Measurements from ENCODE around the gene IMPA2. TPM values are rescaled to one million over a fixed set of nuclear protein-coding genes. Genes with fewer than 3 reads are reported as not detected.

IMPA2 gene
- total and polyA plus RNA-seq, 8 donors: 93.5 to 286 (median 156) TPM

GRCh38 chr18:12029786-12030584, 48.7 kb downstream of the IMPA2 start:
- Histone ChIP-seq H3K27me3 (no peaks in the 10 kb centered on the region), H3K4me1 (peaks cover 8 to 24% (median 13%) of the 10 kb centered on the region in 3 donors), H3K9me3 (no peaks in the 10 kb centered on the region), H3K4me3 (no peak overlapping the region), H3K27ac (no peak overlapping the region), H3K36me3 (peaks cover 0 to 71% (median 11%) of the 10 kb centered on the region in 3 donors)
- intact Hi-C loops (cut with DNase I): no loop called here
- DNase-seq: peak in 2 of 6 donors; percentile 11 to 26
- 86 to 89% methylated on average over 21 of the region's 21 CpGs for WGBS, 2 donors
- no peak for TF ChIP-seq CTCF (IDR thresholded peaks at IDR 0.05)
- no peak for FAIRE-seq
- ATAC-seq: no peak

GRCh38 chr18:12030670-12031069, 49.4 kb downstream of the IMPA2 start:
- Histone ChIP-seq H3K9me3 (no peaks in the 10 kb centered on the region), H3K27me3 (no peaks in the 10 kb centered on the region), H3K4me3 (no peak overlapping the region), H3K27ac (peak overlapping the region in 1 of 4 donors; percentile 27), H3K36me3 (peaks cover 0 to 71% (median 11%) of the 10 kb centered on the region in 3 donors), H3K4me1 (peaks cover 12 to 31% (median 15%) of the 10 kb centered on the region in 3 donors)
- intact Hi-C loops (cut with DNase I): no loop called here
- FAIRE-seq: no peak
- no peak for ATAC-seq
- DNase-seq: peak in 1 of 6 donors; percentile 6
- 82 to 88% methylated on average over 10 of the region's 10 CpGs for WGBS, 2 donors
- no peak for TF ChIP-seq CTCF (IDR thresholded peaks at IDR 0.05)

GRCh38 chr18:12031181-12031580, 49.9 kb downstream of the IMPA2 start:
- FAIRE-seq: no peak
- no peaks in the 10 kb centered on the region for H3K9me3 ChIP-seq
- no peak for ATAC-seq
- H3K36me3 ChIP-seq: peaks cover 0 to 71% (median 11%) of the 10 kb centered on the region in 3 donors
- DNase-seq: no peak
- intact Hi-C loops (cut with DNase I): no loop called here
- H3K27me3 ChIP-seq: no peaks in the 10 kb centered on the region
- no peak for TF ChIP-seq CTCF (IDR thresholded peaks at IDR 0.05)
- 91 to 100% methylated on average over 1 of the region's 1 CpG for WGBS, 2 donors
- peaks cover 17 to 31% (median 20%) of the 10 kb centered on the region in 3 donors for H3K4me1 ChIP-seq
- H3K27ac ChIP-seq: peak overlapping the region in 1 of 4 donors; percentile 27
- no peak overlapping the region for H3K4me3 ChIP-seq

GRCh38 chr18:12031846-12032245, 50.5 kb downstream of the IMPA2 start:
- WGBS, 2 donors: 71 to 77% methylated on average over 7 of the region's 7 CpGs
- no peak for FAIRE-seq
- Histone ChIP-seq H3K4me3 (no peak overlapping the region), H3K9me3 (no peaks in the 10 kb centered on the region), H3K4me1 (peaks cover 15 to 28% (median 21%) of the 10 kb centered on the region in 3 donors), H3K27ac (peak overlapping the region in 1 of 4 donors; percentile 27), H3K36me3 (peaks cover 0 to 71% (median 11%) of the 10 kb centered on the region in 3 donors), H3K27me3 (no peaks in the 10 kb centered on the region)
- ATAC-seq: no peak
- no peak for TF ChIP-seq CTCF (IDR thresholded peaks at IDR 0.05)
- DNase-seq: peak in 1 of 6 donors; percentile 20
- intact Hi-C loops (cut with DNase I): no loop called here
